ENCODE measurements around the gene CDKN3.
"Not testable (repeated sequence)": the region's sequence is repeated elsewhere in the genome, so short reads cannot be mapped to it uniquely, and the experiment has no call there.

CDKN3 gene

GRCh38 chr14:54362089-54362504 lies 34.7 kb upstream of the CDKN3 start:
- DNase-seq (ENCODE audit: low spot score): no peak
- H3K4me1 Mint-ChIP-seq (ENCODE audit: low read depth): peaks cover 4% of the 10 kb centered on the region
- H3K9me3 Mint-ChIP-seq: no peaks in the 10 kb centered on the region
- H3K27ac Mint-ChIP-seq: no peak overlapping the region
- H3K27me3 Mint-ChIP-seq (ENCODE audit: low read depth): peaks cover 47% of the 10 kb centered on the region
- H3K36me3 Mint-ChIP-seq (ENCODE audit: low read depth): no peaks in the 10 kb centered on the region
- no peak overlapping the region for H3K4me3 Mint-ChIP-seq

GRCh38 chr14:54362759-54363437 lies 33.9 kb upstream of the CDKN3 start:
- no peaks in the 10 kb centered on the region for H3K36me3 Mint-ChIP-seq (ENCODE audit: low read depth)
- H3K4me1 Mint-ChIP-seq (ENCODE audit: low read depth): peaks cover 4% of the 10 kb centered on the region
- no peak for DNase-seq (ENCODE audit: low spot score)
- no peak overlapping the region for H3K27ac Mint-ChIP-seq
- H3K27me3 Mint-ChIP-seq (ENCODE audit: low read depth): peaks cover 42% of the 10 kb centered on the region
- H3K4me3 Mint-ChIP-seq: no peak overlapping the region
- no peaks in the 10 kb centered on the region for H3K9me3 Mint-ChIP-seq

GRCh38 chr14:54364555-54365415 lies 32.0 kb upstream of the CDKN3 start:
- Mint-ChIP-seq H3K36me3 (ENCODE audit: low read depth) (no peaks in the 10 kb centered on the region), H3K27me3 (ENCODE audit: low read depth) (peaks cover 26% of the 10 kb centered on the region), H3K4me1 (ENCODE audit: low read depth) (peaks cover 6% of the 10 kb centered on the region), H3K4me3 (no peak overlapping the region), H3K9me3 (no peaks in the 10 kb centered on the region), H3K27ac (no peak overlapping the region)
- DNase-seq (ENCODE audit: low spot score): no peak

GRCh38 chr14:54366736-54367735 lies 29.8 kb upstream of the CDKN3 start:
- peaks cover 16% of the 10 kb centered on the region for H3K27me3 Mint-ChIP-seq (ENCODE audit: low read depth)
- no peaks in the 10 kb centered on the region for H3K36me3 Mint-ChIP-seq (ENCODE audit: low read depth)
- no peaks in the 10 kb centered on the region for H3K9me3 Mint-ChIP-seq
- no peak overlapping the region for H3K27ac Mint-ChIP-seq
- H3K4me3 Mint-ChIP-seq: no peak overlapping the region
- H3K4me1 Mint-ChIP-seq (ENCODE audit: low read depth): peaks cover 13% of the 10 kb centered on the region
- no peak for DNase-seq (ENCODE audit: low spot score)

- no peak overlapping the region for H3K27ac Mint-ChIP-seq
- no peaks in the 10 kb centered on the region for H3K9me3 Mint-ChIP-seq
- H3K27me3 Mint-ChIP-seq (ENCODE audit: low read depth): peaks cover 10% of the 10 kb centered on the region
- no peaks in the 10 kb centered on the region for H3K36me3 Mint-ChIP-seq (ENCODE audit: low read depth)
- H3K4me3 Mint-ChIP-seq: no peak overlapping the region
- no peak for DNase-seq (ENCODE audit: low spot score)
- H3K4me1 Mint-ChIP-seq (ENCODE audit: low read depth): peaks cover 13% of the 10 kb centered on the region
These were observed 28.5 kb upstream of the CDKN3 start for GRCh38 chr14:54368291-54368690.

- Mint-ChIP-seq H3K4me3 (no peak overlapping the region), H3K4me1 (ENCODE audit: low read depth) (peaks cover 12% of the 10 kb centered on the region), H3K27ac (no peak overlapping the region), H3K27me3 (ENCODE audit: low read depth) (peaks cover 5% of the 10 kb centered on the region), H3K36me3 (ENCODE audit: low read depth) (no peaks in the 10 kb centered on the region), H3K9me3 (no peaks in the 10 kb centered on the region)
- DNase-seq (ENCODE audit: low spot score): no peak
These were observed 27.5 kb upstream of the CDKN3 start for GRCh38 chr14:54369343-54369742.

GRCh38 chr14:54370323-54371198 lies 26.2 kb upstream of the CDKN3 start:
- Mint-ChIP-seq H3K4me3 (no peak overlapping the region), H3K27me3 (ENCODE audit: low read depth) (peaks cover 5% of the 10 kb centered on the region), H3K9me3 (no peaks in the 10 kb centered on the region), H3K4me1 (ENCODE audit: low read depth) (peaks cover 12% of the 10 kb centered on the region), H3K27ac (no peak overlapping the region), H3K36me3 (ENCODE audit: low read depth) (no peaks in the 10 kb centered on the region)
- DNase-seq (ENCODE audit: low spot score): no peak

- peaks cover 9% of the 10 kb centered on the region for H3K27me3 Mint-ChIP-seq (ENCODE audit: low read depth)
- no peak overlapping the region for H3K27ac Mint-ChIP-seq
- DNase-seq (ENCODE audit: low spot score): no peak
- H3K4me3 Mint-ChIP-seq: no peak overlapping the region
- H3K9me3 Mint-ChIP-seq: no peaks in the 10 kb centered on the region
- peaks cover 9% of the 10 kb centered on the region for H3K4me1 Mint-ChIP-seq (ENCODE audit: low read depth)
- H3K36me3 Mint-ChIP-seq (ENCODE audit: low read depth): no peaks in the 10 kb centered on the region
These were observed 22.5 kb upstream of the CDKN3 start for GRCh38 chr14:54374117-54374884.

GRCh38 chr14:54377501-54377900 lies 19.3 kb upstream of the CDKN3 start:
- Mint-ChIP-seq H3K4me3 (no peak overlapping the region), H3K9me3 (no peaks in the 10 kb centered on the region), H3K27me3 (ENCODE audit: low read depth) (peaks cover 26% of the 10 kb centered on the region), H3K4me1 (ENCODE audit: low read depth) (no peaks in the 10 kb centered on the region), H3K27ac (no peak overlapping the region), H3K36me3 (ENCODE audit: low read depth) (no peaks in the 10 kb centered on the region)
- no peak for DNase-seq (ENCODE audit: low spot score)

- H3K9me3 Mint-ChIP-seq; H3K4me3 Mint-ChIP-seq; H3K4me1 Mint-ChIP-seq (ENCODE audit: low read depth); H3K27ac Mint-ChIP-seq; H3K36me3 Mint-ChIP-seq (ENCODE audit: low read depth); DNase-seq (ENCODE audit: low spot score): not testable (repeated sequence)
- H3K27me3 Mint-ChIP-seq (ENCODE audit: low read depth): peaks cover 26% of the 10 kb centered on the region
These were observed 17.9 kb upstream of the CDKN3 start for GRCh38 chr14:54378893-54379292.

- DNase-seq (ENCODE audit: low spot score); H3K4me3 Mint-ChIP-seq; H3K27ac Mint-ChIP-seq; H3K4me1 Mint-ChIP-seq (ENCODE audit: low read depth); H3K36me3 Mint-ChIP-seq (ENCODE audit: low read depth); H3K9me3 Mint-ChIP-seq: not testable (repeated sequence)
- H3K27me3 Mint-ChIP-seq (ENCODE audit: low read depth): peaks cover 32% of the 10 kb centered on the region
These were observed 16.2 kb upstream of the CDKN3 start for GRCh38 chr14:54380558-54380957.

GRCh38 chr14:54381821-54382220 lies 15.0 kb upstream of the CDKN3 start:
- DNase-seq (ENCODE audit: low spot score): no peak
- no peak overlapping the region for H3K27ac Mint-ChIP-seq

More at GRCh38 chr14:54381821-54382220, 15.0 kb upstream of the CDKN3 start:
- H3K36me3 Mint-ChIP-seq (ENCODE audit: low read depth): no peaks in the 10 kb centered on the region
- H3K4me1 Mint-ChIP-seq (ENCODE audit: low read depth): no peaks in the 10 kb centered on the region
- H3K9me3 Mint-ChIP-seq: no peaks in the 10 kb centered on the region
- peaks cover 35% of the 10 kb centered on the region for H3K27me3 Mint-ChIP-seq (ENCODE audit: low read depth)
- no peak overlapping the region for H3K4me3 Mint-ChIP-seq
